ENCODE results near the gene ITGAE. TPM values are rescaled to one million over a fixed set of nuclear protein-coding genes. Genes with fewer than 3 reads are reported as not detected.

ITGAE gene
- total and polyA plus RNA-seq, 10 of the 15 experiments (the other 5 are each of a cell fraction or from before 2014, with no cell fraction given): 13.1 to 161 (median 34.8) TPM

DNA sequence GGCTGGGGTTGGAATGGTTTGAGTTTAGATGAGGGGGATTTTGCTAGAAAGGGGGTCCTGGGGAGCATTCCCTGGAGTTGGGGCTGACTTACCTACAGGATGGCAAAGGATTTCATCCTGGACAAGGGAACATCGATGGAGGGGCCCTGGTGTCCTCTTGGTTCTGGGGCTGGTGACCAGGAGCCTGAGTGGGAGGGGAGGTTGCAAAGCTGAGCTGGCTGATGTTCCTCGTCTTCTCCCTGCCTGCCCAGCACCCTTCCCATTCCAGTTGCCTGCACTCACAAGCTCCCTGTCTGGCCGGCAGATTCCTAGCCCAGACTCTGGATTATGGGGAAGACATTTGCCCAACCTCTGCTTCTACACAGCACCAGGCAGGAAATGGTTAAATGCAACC lies 37.2 kb downstream of the ITGAE start:
- Histone ChIP-seq H2AFZ (ENCODE audit: control insufficient read depth, low read depth, low read length) (peak overlapping the region; percentile 67), H3K4me3 (no peak overlapping the region), H3K27ac (ENCODE audit: control insufficient read depth, insufficient read depth) (peak overlapping the region; percentile 57), H3K9ac (ENCODE audit: control insufficient read depth, insufficient read depth, low read length) (peak overlapping the region; percentile 42; the same call in 1 of the 2 replicates), H3K4me1 (ENCODE audit: control insufficient read depth, insufficient read depth, low read length) (peaks cover 28% of the 10 kb centered on the region), H3K79me2 (ENCODE audit: control insufficient read depth, insufficient read depth, low read length) (no peaks in the 10 kb centered on the region), H3K4me2 (ENCODE audit: control insufficient read depth, insufficient read depth) (peak overlapping the region; percentile 86), H3K27me3 (replicated peaks in 1 of 2; ENCODE audit: control insufficient read depth in 2 of 2, insufficient read depth in 2 of 2, low read length in 1 of 2) (no peaks in the 10 kb centered on the region), H4K20me1 (ENCODE audit: control insufficient read depth, insufficient read depth) (no peaks in the 10 kb centered on the region), H3K36me3 (ENCODE audit: control insufficient read depth in 2 of 2, insufficient read depth in 2 of 2, low read length in 1 of 2) (no peaks in the 10 kb centered on the region), H3K9me3 (replicated peaks; ENCODE audit: control insufficient read depth, insufficient read depth, low read length) (peaks cover 6% of the 10 kb centered on the region; the same call in 2 of the 3 replicates)
- ATAC-seq (peak; percentile 25), DNase-seq (ENCODE audit: low read depth, low spot score) (no peak), FAIRE-seq (no peak)
- CTCF ChIA-PET: interaction anchor here (0.8 to 3.9 kb wide), 5 partner anchors 14 to 82 kb away, joined by 3 to 26 read pairs (median 8); partner anchors contain the start of gene NCBP3
- in situ Hi-C loops (cut with MboI): no loop called here
- POLR2A ChIA-PET: interaction anchor here (0.9 kb wide), 1 partner anchor 25 kb away, joined by 3 read pairs; no protein-coding TSS in a partner anchor
- peak in 1 of 2 experiments; percentile 23; a peak in 1 of 4 replicates for TF ChIP-seq IKZF2 (IDR thresholded peaks at IDR 0.05)
- TF ChIP-seq ZZZ3 (IDR thresholded peaks at IDR 0.05; ENCODE audit: control insufficient read depth, insufficient read length, low read depth): no peak
- no peak for TF ChIP-seq POLR2AphosphoS5 (IDR thresholded peaks at IDR 0.05; ENCODE audit: low read length)
- TF ChIP-seq EED (IDR thresholded peaks at IDR 0.05; ENCODE audit: low read depth): 0 out of 2 replicates have a peak, but pooled peaks have one; percentile 0
- TF ChIP-seq NFXL1 (IDR thresholded peaks at IDR 0.05; ENCODE audit: borderline replicate concordance): no peak
- WGBS (ENCODE audit: insufficient coverage, insufficient replicate concordance, low lambda C conversion rate, missing lambda C conversion rate): 17% methylated on average over 3 of the region's 3 CpGs
- intact Hi-C loops (cut with micrococcal nuclease; ENCODE audit: unreplicated experiment): loop anchor here (1.0 kb wide), 1 partner anchor 33 kb away; no protein-coding TSS in a partner anchor
- SMC1A ChIA-PET (ENCODE audit: uncharacterized antibody, unreplicated experiment): interaction anchor here (1.0 to 3.6 kb wide), 6 partner anchors 26 to 80 kb away, joined by 3 to 22 read pairs (median 6); no protein-coding TSS in a partner anchor
- RAD21 ChIA-PET (ENCODE audit: unreplicated experiment): interaction anchor here (1.0 to 5.7 kb wide), 3 partner anchors 25 to 82 kb away, joined by 5 to 42 read pairs (median 7); partner anchors contain the start of gene NCBP3
- BruUV-seq (replicated peaks): no TSS peak

Measured in GM12878 (cell line).